Natural killer cell treated with Interleukin-12 subunit alpha and Interleukin-12 subunit beta and Interleukin-15 and Interleukin-18, amount 100 ng/mL, for 72 hours (primary cell): Measurements from ENCODE around the gene OSTM1. TPM values are rescaled to one million over a fixed set of nuclear protein-coding genes. Genes with fewer than 3 reads are reported as not detected.

ENCODE experiments used
- ATAC-seq, 2 donors: fragments of 150-1000 bp; cut with Tn5 transposase in 1 of 2; sonication (Bioruptor Pico), chemical (Tn5 transposase) in 1 of 2; 2 replicates each; pipeline ENCODE4 v1.10.0; 2021
- DNase-seq: peaks from one replicate; pipeline ENCODE4 v3.0.0; 2022; ENCODE audit warnings: low spot score
- H3K27ac Mint-ChIP-seq, 2 donors: 1 replicate in 1 of 2; 2 replicates in 1 of 2; pipeline ENCODE4 v1.8.0; 2022; ENCODE audit warnings: mixed read lengths in 2 of 2, mild to moderate bottlenecking in 1 of 2, moderate library complexity in 1 of 2
- H3K27me3 Mint-ChIP-seq, 2 donors: 1 replicate in 1 of 2; 2 replicates in 1 of 2; pipeline ENCODE4 v1.8.0; 2022; ENCODE audit warnings: mixed read lengths in 2 of 2
- H3K36me3 Mint-ChIP-seq: one replicate; pipeline ENCODE4 v1.8.0; 2022; ENCODE audit warnings: mixed read lengths
- H3K4me1 Mint-ChIP-seq, 2 donors: 1 replicate in 1 of 2; 2 replicates in 1 of 2; pipeline ENCODE4 v1.8.0; 2022; ENCODE audit warnings: low read depth in 2 of 2, mixed read lengths in 2 of 2, mild to moderate bottlenecking in 1 of 2
- H3K4me3 Mint-ChIP-seq: one replicate; pipeline ENCODE4 v1.8.0; 2022; ENCODE audit warnings: mixed read lengths
- H3K9me3 Mint-ChIP-seq: 2 replicates; pipeline ENCODE4 v1.8.0; 2022; ENCODE audit warnings: mixed read lengths
- total RNA-seq, 2 donors: library from RNA; stranded (reverse); gene quantifications; one replicate each; pipeline ENCODE4 v1.2.3, GENCODE V29; 2022

Gene OSTM1
- total RNA-seq, result 10 to 100 TPM; 37.7 to 55.6 TPM

GRCh38 chr6:108074359-108075144 is at the start of gene OSTM1:
Gene OSTM1 (minus strand): TSS chr6:108074741. CDS start chr6:108074651, 90 bp downstream.
- Mint-ChIP-seq H3K4me3 (peak within 1 kb of the TSS; percentile 87), H3K36me3 (no peaks in the 10 kb centered on the region), H3K4me1 (peaks cover 11 to 13% of the 10 kb centered on the region in 2 donors), H3K27ac (peak within 1 kb of the TSS; percentile 68 to 80), H3K27me3 (peaks cover 9 to 12% of the 10 kb centered on the region in 2 donors), H3K9me3 (no peaks in the 10 kb centered on the region)
- ATAC-seq (peak; percentile 99), DNase-seq (peak; percentile 95)

GRCh38 chr6:108123946-108124345 is 49.4 kb upstream of the OSTM1 start:
- ATAC-seq, result no peak
- H3K4me3 Mint-ChIP-seq, result no peak overlapping the region
- H3K4me1 Mint-ChIP-seq, result peaks cover 3 to 5% of the 10 kb centered on the region in 2 donors
- no peak overlapping the region for H3K27ac Mint-ChIP-seq
- no peaks in the 10 kb centered on the region for H3K36me3 Mint-ChIP-seq
- no peak for DNase-seq
- H3K27me3 Mint-ChIP-seq, result peaks cover 54 to 72% of the 10 kb centered on the region in 2 donors
- H3K9me3 Mint-ChIP-seq, result no peaks in the 10 kb centered on the region

- peaks cover 6 to 9% of the 10 kb centered on the region in 2 donors for H3K4me1 Mint-ChIP-seq
- DNase-seq (no peak), ATAC-seq (no peak)
- no peak overlapping the region for H3K4me3 Mint-ChIP-seq
- H3K27ac Mint-ChIP-seq, result no peak overlapping the region
- H3K36me3 Mint-ChIP-seq, result no peaks in the 10 kb centered on the region
- no peaks in the 10 kb centered on the region for H3K9me3 Mint-ChIP-seq
- H3K27me3 Mint-ChIP-seq, result peaks cover 54 to 71% of the 10 kb centered on the region in 2 donors
These were observed 49.0 kb upstream of the OSTM1 start for GRCh38 chr6:108123481-108123929.

GRCh38 chr6:108121612-108122011 is 47.1 kb upstream of the OSTM1 start:
- Mint-ChIP-seq H3K4me1 (peaks cover 14 to 15% of the 10 kb centered on the region in 2 donors), H3K27me3 (peaks cover 51 to 72% of the 10 kb centered on the region in 2 donors), H3K9me3 (no peaks in the 10 kb centered on the region), H3K27ac (no peak overlapping the region), H3K36me3 (peaks cover 6% of the 10 kb centered on the region), H3K4me3 (no peak overlapping the region)
- ATAC-seq (no peak), DNase-seq (no peak)

- H3K4me1 Mint-ChIP-seq, result peaks cover 20 to 28% of the 10 kb centered on the region in 2 donors
- H3K4me3 Mint-ChIP-seq, result peak overlapping the region; percentile 22
- H3K27ac Mint-ChIP-seq, result no peak overlapping the region
- peaks cover 6% of the 10 kb centered on the region for H3K36me3 Mint-ChIP-seq
- no peaks in the 10 kb centered on the region for H3K9me3 Mint-ChIP-seq
- peaks cover 52 to 77% of the 10 kb centered on the region in 2 donors for H3K27me3 Mint-ChIP-seq
- ATAC-seq (no peak), DNase-seq (no peak)
These were observed 45.8 kb upstream of the OSTM1 start for GRCh38 chr6:108120311-108120710.

GRCh38 chr6:108119769-108120141 is 45.2 kb upstream of the OSTM1 start:
- H3K27ac Mint-ChIP-seq, result no peak overlapping the region
- ATAC-seq, result no peak
- no peak overlapping the region for H3K4me3 Mint-ChIP-seq

GRCh38 chr6:108118810-108119768 is 44.5 kb upstream of the OSTM1 start:
- H3K27ac Mint-ChIP-seq, result no peak overlapping the region
- peaks cover 29 to 35% of the 10 kb centered on the region in 2 donors for H3K4me1 Mint-ChIP-seq
- H3K36me3 Mint-ChIP-seq, result peaks cover 6% of the 10 kb centered on the region
- DNase-seq (no peak), ATAC-seq (no peak)
- peaks cover 57 to 83% of the 10 kb centered on the region in 2 donors for H3K27me3 Mint-ChIP-seq
- H3K9me3 Mint-ChIP-seq, result no peaks in the 10 kb centered on the region
- peak overlapping the region; percentile 80 for H3K4me3 Mint-ChIP-seq

More at GRCh38 chr6:108119769-108120141, 45.2 kb upstream of the OSTM1 start:
- DNase-seq, result no peak
- Mint-ChIP-seq H3K27me3 (peaks cover 57 to 83% of the 10 kb centered on the region in 2 donors), H3K36me3 (peaks cover 6% of the 10 kb centered on the region), H3K4me1 (peaks cover 26 to 34% of the 10 kb centered on the region in 2 donors), H3K9me3 (no peaks in the 10 kb centered on the region)

GRCh38 chr6:108118359-108118724 is 43.8 kb upstream of the OSTM1 start:
- no peak for DNase-seq
- peaks cover 6% of the 10 kb centered on the region for H3K36me3 Mint-ChIP-seq
- H3K4me3 Mint-ChIP-seq, result peak overlapping the region; percentile 94
- H3K27me3 Mint-ChIP-seq, result peaks cover 53 to 81% of the 10 kb centered on the region in 2 donors
- H3K9me3 Mint-ChIP-seq, result no peaks in the 10 kb centered on the region
- no peak for ATAC-seq
- H3K27ac Mint-ChIP-seq, result no peak overlapping the region
- H3K4me1 Mint-ChIP-seq, result peaks cover 33 to 39% of the 10 kb centered on the region in 2 donors

GRCh38 chr6:108117427-108118358 is 43.2 kb upstream of the OSTM1 start:
- Mint-ChIP-seq H3K27ac (no peak overlapping the region), H3K4me1 (peaks cover 34 to 41% of the 10 kb centered on the region in 2 donors), H3K27me3 (peaks cover 54 to 81% of the 10 kb centered on the region in 2 donors), H3K4me3 (peak overlapping the region; percentile 94), H3K9me3 (no peaks in the 10 kb centered on the region), H3K36me3 (peaks cover 6% of the 10 kb centered on the region)
- ATAC-seq, result peak; percentile 75 to 81
- DNase-seq, result peak; percentile 75

GRCh38 chr6:108116546-108117426 is 42.2 kb upstream of the OSTM1 start:
- peaks cover 34 to 41% of the 10 kb centered on the region in 2 donors for H3K4me1 Mint-ChIP-seq
- ATAC-seq (no peak), DNase-seq (no peak)

GRCh38 chr6:108115598-108116058 is 41.1 kb upstream of the OSTM1 start:
- ATAC-seq (no peak), DNase-seq (no peak)
- peak overlapping the region; percentile 68 for H3K4me3 Mint-ChIP-seq
- H3K27ac Mint-ChIP-seq, result no peak overlapping the region
- no peaks in the 10 kb centered on the region for H3K9me3 Mint-ChIP-seq
- peaks cover 31 to 41% of the 10 kb centered on the region in 2 donors for H3K4me1 Mint-ChIP-seq
- H3K36me3 Mint-ChIP-seq, result peaks cover 6% of the 10 kb centered on the region
- H3K27me3 Mint-ChIP-seq, result peaks cover 54 to 82% of the 10 kb centered on the region in 2 donors

More at GRCh38 chr6:108116546-108117426, 42.2 kb upstream of the OSTM1 start:
- Mint-ChIP-seq H3K27me3 (peaks cover 57 to 82% of the 10 kb centered on the region in 2 donors), H3K9me3 (no peaks in the 10 kb centered on the region), H3K27ac (no peak overlapping the region), H3K36me3 (peaks cover 6% of the 10 kb centered on the region), H3K4me3 (peak overlapping the region; percentile 94)
